SK-N-SH (cell line): ENCODE results near the gene SLC16A8. TPM values are rescaled to one million over a fixed set of nuclear protein-coding genes. Genes with fewer than 3 reads are reported as not detected.

Source experiments
- CTCF ChIA-PET: fragments of 300-600, 350-600 bp; formaldehyde crosslinking; extraction: SDS; loops from one replicate; lab custom pipeline; 2021; lab: Yijun Ruan, JAX
- POLR2A ChIA-PET: fragments of 350-600 bp; sonication (Branson Sonifier 250); formaldehyde crosslinking; extraction: SDS; loops from one replicate; lab custom pipeline; 2020; ENCODE audit warnings: antibody characterized with exemption, inconsistent platforms; lab: Yijun Ruan, JAX
- DNase-seq: peaks from one replicate; pipeline ENCODE4 v3.0.0; 2012
- H2AFZ ChIP-seq: fragments of 200-600 bp; sonication (generic); 2 replicates; pipeline ENCODE4 v1.8.1; 2016; ENCODE audit warnings: antibody characterized with exemption, mild to moderate bottlenecking, low read depth
- H3F3A ChIP-seq: fragments of 200-600 bp; sonication (generic); replicated peaks from 2 replicates; pipeline ENCODE3; 2016; ENCODE audit warnings: antibody characterized with exemption, mild to moderate bottlenecking; ENCODE audit not compliant: insufficient read depth
- H3K27ac ChIP-seq, 2 experiments: fragments of 200-500 bp in 1 of 2; fragments of 200-600 bp in 1 of 2; sonication (Bioruptor generic) in 1 of 2; sonication (generic), shearing (Covaris generic) in 1 of 2; 2 replicates each; pipeline versions ENCODE4 v1.5.1 to v1.6.1; 2014 to 2016; ENCODE audit warnings: low read depth in 2 of 2, inconsistent platforms in 1 of 2, low read length in 1 of 2, mild to moderate bottlenecking in 1 of 2, mixed read lengths in 1 of 2
- H3K27me3 ChIP-seq: fragments of 200-600 bp; sonication (generic), shearing (Covaris generic); 2 replicates; pipeline ENCODE4 v1.6.1; 2016; ENCODE audit warnings: mixed run types; ENCODE audit not compliant: insufficient read depth
- H3K36me3 ChIP-seq, 2 experiments: fragments of 200-500 bp in 1 of 2; fragments of 200-600 bp in 1 of 2; sonication (Bioruptor generic) in 1 of 2; sonication (generic) in 1 of 2; replicated peaks in 1 of 2; 2 replicates each; pipeline versions ENCODE3 to v1.5.1; 2014 to 2016; ENCODE audit warnings: low read length in 1 of 2, mild to moderate bottlenecking in 1 of 2; ENCODE audit not compliant: insufficient read depth in 2 of 2, control insufficient read depth in 1 of 2
- H3K4me1 ChIP-seq, 2 experiments: fragments of 200-500 bp in 1 of 2; fragments of 200-600 bp in 1 of 2; sonication (Bioruptor generic) in 1 of 2; sonication (generic), shearing (Covaris generic) in 1 of 2; 2 replicates each; pipeline versions ENCODE4 v1.5.1 to v1.6.1; 2014 to 2016; ENCODE audit warnings: low read depth in 1 of 2, low read length in 1 of 2, mixed run types in 1 of 2; ENCODE audit not compliant: insufficient read depth in 2 of 2, control insufficient read depth in 1 of 2
- H3K4me2 ChIP-seq: fragments of 200-600 bp; sonication (generic), shearing (Covaris generic); 2 replicates; pipeline ENCODE4 v1.6.1; 2017; ENCODE audit warnings: mixed run types
- H3K4me3 ChIP-seq, 2 experiments: fragments of 200-500 bp in 1 of 2; fragments of 200-600 bp in 1 of 2; sonication (Bioruptor generic) in 1 of 2; sonication (generic), shearing (Covaris generic) in 1 of 2; 2 replicates each; pipeline versions ENCODE4 v1.5.1 to v1.8.1; 2014 to 2016; ENCODE audit warnings: low read depth in 2 of 2, inconsistent platforms in 1 of 2, low read length in 1 of 2, mild to moderate bottlenecking in 1 of 2, mixed read lengths in 1 of 2, moderate library complexity in 1 of 2
- H3K79me2 ChIP-seq: fragments of 200-600 bp; sonication (generic); 2 replicates; pipeline ENCODE4 v1.8.1; 2017; ENCODE audit warnings: mild to moderate bottlenecking; ENCODE audit not compliant: insufficient read depth
- H3K9ac ChIP-seq: fragments of 200-600 bp; sonication (generic); 2 replicates; pipeline ENCODE4 v1.6.1; 2017; ENCODE audit warnings: mixed run types
- H3K9me2 ChIP-seq: fragments of 200-600 bp; sonication (generic); 2 replicates; pipeline ENCODE4 v1.6.1; 2017; ENCODE audit warnings: mixed run types
- H3K9me3 ChIP-seq: fragments of 200-600 bp; sonication (generic); 2 replicates; pipeline ENCODE4 v1.6.1; 2017; ENCODE audit warnings: mixed run types, mild to moderate bottlenecking, moderate library complexity
- H4K20me1 ChIP-seq: fragments of 200-600 bp; sonication (generic); 2 replicates; pipeline ENCODE4 v1.6.1; 2017; ENCODE audit warnings: mild to moderate bottlenecking, mixed run types; ENCODE audit not compliant: insufficient read depth
- CHD2 ChIP-seq: fragments of 150-350 bp; IDR thresholded peaks from 2 replicates; pipeline ENCODE4 v1.6.1; 2018; ENCODE audit warnings: low read length; ENCODE audit not compliant: partially characterized antibody
- CTCF ChIP-seq: fragments of 200-600 bp; sonication (generic); IDR thresholded peaks from 2 replicates; pipeline ENCODE4 v1.6.1; 2017; ENCODE audit warnings: antibody characterized with exemption, mild to moderate bottlenecking, moderate library complexity
- ELF1 ChIP-seq: IDR thresholded peaks from 2 replicates; pipeline ENCODE4 v1.4.0; 2012
- EZH2phosphoT487 ChIP-seq: fragments of 200-600 bp; sonication (generic); IDR thresholded peaks from 2 replicates; pipeline ENCODE4 v1.6.1; 2017; ENCODE audit warnings: low read depth, mixed run types, mild to moderate bottlenecking, antibody characterized with exemption, moderate library complexity, borderline replicate concordance
- FOXJ3 ChIP-seq: sonication (generic); formaldehyde crosslinking; IDR thresholded peaks from 2 replicates; pipeline ENCODE4 v1.5.1; 2020; ENCODE audit warnings: mild to moderate bottlenecking, missing genetic modification reagents
- FOXM1 ChIP-seq: IDR thresholded peaks from 2 replicates; pipeline ENCODE4 v1.4.0; 2012; ENCODE audit warnings: low read depth, mild to moderate bottlenecking
- GABPA ChIP-seq: IDR thresholded peaks from 2 replicates; pipeline ENCODE4 v1.4.0; 2012; ENCODE audit warnings: low read depth, mild to moderate bottlenecking
- GATA2 ChIP-seq: sonication (generic); formaldehyde crosslinking; IDR thresholded peaks from 2 replicates; pipeline ENCODE4 v1.5.0; 2020; ENCODE audit warnings: mild to moderate bottlenecking, missing genetic modification reagents
- IRF3 ChIP-seq: fragments of 150-350 bp; IDR thresholded peaks from 2 replicates; pipeline ENCODE4 v1.6.1; 2016; ENCODE audit warnings: mild to moderate bottlenecking, low read depth, low read length
- MAX ChIP-seq: IDR thresholded peaks from 2 replicates; pipeline ENCODE4 v1.4.0; 2012; ENCODE audit warnings: low read depth
- NFIC ChIP-seq: IDR thresholded peaks from 2 replicates; pipeline ENCODE4 v1.4.0; 2012; ENCODE audit warnings: borderline replicate concordance
- PBX3 ChIP-seq: IDR thresholded peaks from 2 replicates; pipeline ENCODE4; 2012
- RAD21 ChIP-seq: IDR thresholded peaks from 2 replicates; pipeline ENCODE4 v1.6.1; 2012; ENCODE audit warnings: mild to moderate bottlenecking, low read length
- RCOR1 ChIP-seq: fragments of 150-350 bp; IDR thresholded peaks from 2 replicates; pipeline ENCODE4 v1.6.1; 2017; ENCODE audit warnings: antibody characterized with exemption, low read length
- SMC3 ChIP-seq: IDR thresholded peaks from 2 replicates; pipeline ENCODE4 v1.6.1; 2012; ENCODE audit warnings: low read depth, low read length, improper control_type of control experiment
- YY1 ChIP-seq: IDR thresholded peaks from 2 replicates; pipeline ENCODE4 v1.4.0; 2012; ENCODE audit warnings: low read depth, mild to moderate bottlenecking
- WGBS: methylation state at CpG from one replicate; pipeline ENCODE4 v1.1.6; 2017; ENCODE audit warnings: low lambda C conversion rate; 5-methylcytosine and 5-hydroxymethylcytosine counted together
- polyA plus RNA-seq, 3 experiments: library from polyadenylated mRNA; depleted of rRNA; stranded (reverse); fragments of >200 nt; gene quantifications; 2 replicates each; pipeline ENCODE4 v1.2.3, GENCODE V29; 2012

The SLC16A8 gene
- polyA plus RNA-seq, 1 of the 3 experiments (the other 2 are of a cell fraction) = not detected

- no peak for DNase-seq
- no peaks in the 10 kb centered on the region for H3F3A ChIP-seq
These were observed 31.6 kb upstream of the SLC16A8 start for GRCh38 chr22:38115423-38116205.

More at GRCh38 chr22:38115423-38116205, 31.6 kb upstream of the SLC16A8 start:
- Histone ChIP-seq H3K4me2 (no peak overlapping the region), H3K27ac (no peak overlapping the region), H3K79me2 (no peaks in the 10 kb centered on the region)
- POLR2A ChIA-PET = no interaction called here
- TF ChIP-seq ELF1 (no peak), EZH2phosphoT487 (no peak), FOXM1 (no peak), PBX3 (no peak), NFIC (no peak), CHD2 (no peak), MAX (no peak), GABPA (no peak), IRF3 (no peak), YY1 (no peak), CTCF (no peak), SMC3 (no peak), FOXJ3 (no peak), RAD21 (no peak), RCOR1 (no peak), GATA2 (CRISPR knock-in tag) (no peak)
- TF ChIP-seq, all 33 proteins: peak for 0
- Histone ChIP-seq H4K20me1 (no peaks in the 10 kb centered on the region), H3K9ac (no peak overlapping the region), H3K4me3 (no peak overlapping the region), H3K27me3 (no peaks in the 10 kb centered on the region), H3K9me2 (no peaks in the 10 kb centered on the region), H3K4me1 (no peaks in the 10 kb centered on the region; a peak in 1 of 4 replicates), H3K9me3 (no peaks in the 10 kb centered on the region), H2AFZ (no peak overlapping the region), H3K36me3 (no peaks in the 10 kb centered on the region)
- 96% methylated on average over 5 of the region's 31 CpGs for WGBS
- CTCF ChIA-PET = interaction anchor here (1.0 to 1.7 kb wide), 5 partner anchors 12 to 79 kb away, joined by 4 to 9 read pairs (median 5); no protein-coding TSS in a partner anchor
